HG03108 (cell line): ENCODE measurements around the gene CCSER2.
"Not testable (repeated sequence)": the region's sequence is repeated elsewhere in the genome, so short reads cannot be mapped to it uniquely, and the experiment has no call there.

Experiments
- ATAC-seq: cut with Tn5 transposase; IDR thresholded peaks from one replicate; pipeline ENCODE4 v1.9.1; 2021; ENCODE audit warnings: moderate library complexity; ENCODE audit not compliant: unreplicated experiment

The CCSER2 gene

DNA sequence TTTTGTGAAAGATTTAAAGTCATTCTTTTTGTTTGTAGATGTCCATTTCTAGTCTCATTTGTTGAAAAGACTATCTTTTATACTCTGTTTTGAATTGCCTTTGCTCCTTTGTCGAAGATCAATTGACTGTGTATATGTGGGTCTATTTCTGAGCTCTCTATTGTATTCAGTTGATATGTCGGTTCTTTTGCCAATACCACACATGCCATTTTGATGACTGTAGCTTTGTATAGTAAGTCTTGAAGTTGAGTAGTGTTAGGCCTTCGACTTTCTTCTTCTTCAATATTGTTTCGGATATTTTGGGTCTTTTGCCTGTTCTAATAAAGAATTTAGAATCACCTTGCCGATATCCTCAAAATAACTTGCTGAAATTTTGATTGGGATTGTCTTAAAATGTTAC lies 104.5 kb downstream of the CCSER2 start:
- no peak for ATAC-seq

DNA sequence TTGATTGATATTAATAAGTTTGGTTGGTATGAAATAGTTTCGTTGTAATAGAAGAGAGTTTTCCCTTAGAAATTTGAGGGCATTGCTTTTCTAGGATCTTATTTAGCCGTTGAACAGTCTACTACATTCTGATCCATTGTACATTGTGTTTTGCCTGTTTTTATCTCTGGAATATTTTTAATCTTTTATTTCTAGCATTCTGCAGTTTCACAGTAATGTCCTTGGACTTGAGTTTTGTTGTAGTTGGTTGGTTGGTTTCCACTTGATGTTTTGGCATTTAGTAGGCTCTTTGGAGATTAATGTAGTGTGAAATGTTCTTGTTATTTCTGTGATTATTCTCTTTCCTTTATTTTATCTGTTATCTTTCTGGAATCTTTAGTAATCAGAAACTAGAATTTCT lies 112.4 kb downstream of the CCSER2 start:
- no peak for ATAC-seq

DNA sequence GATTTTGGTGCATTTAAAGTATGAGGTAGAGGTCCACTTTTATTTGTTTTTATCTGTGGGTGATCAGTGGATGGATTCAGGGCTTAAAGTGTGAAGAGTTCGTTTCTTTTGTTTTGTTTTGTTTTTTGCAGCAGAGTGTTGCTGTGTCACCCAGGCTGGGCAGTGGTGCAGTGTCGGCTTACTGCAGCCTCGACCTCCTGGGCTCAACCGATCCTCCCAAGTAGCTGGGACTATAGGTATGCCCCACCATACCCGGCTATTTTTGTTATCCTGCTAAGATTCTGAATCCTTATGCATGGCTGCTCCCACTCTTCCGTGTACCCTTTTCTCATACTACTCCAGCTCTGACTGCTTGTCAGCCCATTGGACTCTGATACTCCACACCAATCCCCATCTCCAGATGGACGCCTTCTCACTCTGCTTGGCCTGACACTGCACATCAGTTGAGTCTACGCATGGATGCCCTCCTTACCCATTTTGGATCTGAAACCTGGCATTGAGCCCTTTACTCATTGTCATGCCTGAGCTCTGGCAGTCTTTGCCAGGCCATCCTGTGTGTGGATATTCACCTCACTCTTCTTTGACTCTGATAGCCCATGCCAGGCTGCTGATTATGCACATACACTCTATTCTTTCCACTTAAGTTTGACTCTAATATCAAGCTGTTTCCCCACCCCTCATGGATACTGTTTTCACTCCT lies 119.5 kb downstream of the CCSER2 start:
- no peak for ATAC-seq

GRCh38 chr10:84449351-84449750 lies 121.0 kb downstream of the CCSER2 start:
- ATAC-seq: not testable (repeated sequence)

- ATAC-seq: no peak
Measured at GRCh38 chr10:84452003-84452402, 123.6 kb downstream of the CCSER2 start.

- no peak for ATAC-seq
Measured at GRCh38 chr10:84453303-84453702, 124.9 kb downstream of the CCSER2 start.

DNA sequence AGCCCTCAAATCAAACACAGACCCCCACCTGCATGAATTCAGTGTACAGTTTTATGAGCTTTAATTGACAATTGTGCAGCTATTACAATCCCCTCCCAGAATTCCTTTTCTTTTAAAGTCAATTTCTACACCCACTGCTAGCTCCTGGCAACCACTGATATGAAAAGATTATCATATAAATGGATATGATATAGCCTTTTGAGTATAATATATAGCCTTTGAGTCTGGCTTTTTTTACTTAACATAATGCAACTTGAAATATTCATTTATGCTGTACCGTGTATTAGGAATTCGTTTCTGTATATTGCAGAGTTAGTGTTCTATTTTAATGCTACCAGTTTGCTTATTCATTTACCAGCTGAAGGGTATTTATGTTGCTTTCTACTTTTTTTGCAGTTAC lies 127.7 kb downstream of the CCSER2 start:
- no peak for ATAC-seq

GRCh38 chr10:84460520-84460919 lies 132.1 kb downstream of the CCSER2 start:
- ATAC-seq: no peak

GRCh38 chr10:84469470-84469869 lies 141.1 kb downstream of the CCSER2 start:
- ATAC-seq: no peak

DNA sequence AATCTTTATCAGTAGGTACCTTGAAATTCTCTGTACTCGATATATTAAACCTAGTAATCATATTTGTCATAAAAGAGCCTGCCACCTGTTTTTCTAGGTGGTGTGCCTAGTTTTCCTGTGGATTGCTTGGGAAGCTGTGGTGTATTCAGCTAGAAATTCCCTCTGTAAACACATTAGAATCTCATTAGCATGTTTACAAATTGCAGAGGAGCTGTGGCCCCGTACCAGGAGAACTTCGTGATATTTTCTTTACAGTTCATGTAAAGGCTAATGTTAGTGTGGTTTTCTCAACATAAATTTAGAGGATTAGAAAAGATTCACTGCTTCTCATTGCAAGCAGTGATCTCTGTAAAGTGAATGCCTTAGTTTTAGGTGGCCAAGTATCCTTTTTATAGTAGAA lies 144.7 kb downstream of the CCSER2 start:
- ATAC-seq: no peak

GRCh38 chr10:84477398-84478128 lies 149.2 kb downstream of the CCSER2 start:
- no peak for ATAC-seq

DNA sequence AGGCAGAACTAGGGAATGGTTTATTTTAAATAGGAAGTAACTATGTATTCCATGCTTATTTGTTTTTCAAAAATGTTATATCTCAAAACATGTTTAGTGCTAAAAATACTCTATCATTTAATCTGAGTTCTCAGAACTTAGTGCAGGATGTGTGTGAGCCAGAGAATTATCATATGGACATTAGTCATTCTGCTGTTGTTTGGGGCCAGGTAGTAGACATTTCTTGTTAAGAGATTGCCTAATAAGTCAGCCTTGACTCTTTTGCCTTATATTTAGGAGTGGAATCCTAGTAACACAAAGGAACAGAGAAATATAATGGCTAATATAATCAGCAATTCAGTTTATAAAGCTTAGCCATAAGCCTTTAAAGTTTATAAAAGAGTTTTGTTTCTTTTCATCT lies 149.8 kb downstream of the CCSER2 start:
- no peak for ATAC-seq

- ATAC-seq: no peak
Measured at GRCh38 chr10:84478679-84479078, 150.3 kb downstream of the CCSER2 start.

- ATAC-seq: no peak
Measured at GRCh38 chr10:84484541-84484940, 156.2 kb downstream of the CCSER2 start.

DNA sequence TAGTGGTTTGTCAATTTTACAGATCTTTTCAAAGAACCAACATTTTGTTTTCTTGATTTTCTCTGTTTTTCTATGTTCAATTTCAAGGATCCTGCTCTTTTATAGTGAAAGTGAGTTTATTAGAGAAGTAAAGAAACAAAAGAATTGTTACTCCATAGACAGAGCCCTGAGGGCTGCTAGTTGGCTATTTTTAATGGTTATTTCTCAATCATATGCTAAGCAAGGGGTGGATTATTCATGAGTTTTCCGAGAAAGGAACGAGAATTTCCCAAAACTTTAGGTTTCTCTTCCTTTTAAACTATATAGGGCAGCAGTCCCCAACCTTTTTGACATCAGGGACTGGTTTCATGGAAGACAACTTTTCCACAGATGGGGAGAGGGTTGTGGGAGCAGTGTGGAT lies 165.0 kb downstream of the CCSER2 start:
- no peak for ATAC-seq

DNA sequence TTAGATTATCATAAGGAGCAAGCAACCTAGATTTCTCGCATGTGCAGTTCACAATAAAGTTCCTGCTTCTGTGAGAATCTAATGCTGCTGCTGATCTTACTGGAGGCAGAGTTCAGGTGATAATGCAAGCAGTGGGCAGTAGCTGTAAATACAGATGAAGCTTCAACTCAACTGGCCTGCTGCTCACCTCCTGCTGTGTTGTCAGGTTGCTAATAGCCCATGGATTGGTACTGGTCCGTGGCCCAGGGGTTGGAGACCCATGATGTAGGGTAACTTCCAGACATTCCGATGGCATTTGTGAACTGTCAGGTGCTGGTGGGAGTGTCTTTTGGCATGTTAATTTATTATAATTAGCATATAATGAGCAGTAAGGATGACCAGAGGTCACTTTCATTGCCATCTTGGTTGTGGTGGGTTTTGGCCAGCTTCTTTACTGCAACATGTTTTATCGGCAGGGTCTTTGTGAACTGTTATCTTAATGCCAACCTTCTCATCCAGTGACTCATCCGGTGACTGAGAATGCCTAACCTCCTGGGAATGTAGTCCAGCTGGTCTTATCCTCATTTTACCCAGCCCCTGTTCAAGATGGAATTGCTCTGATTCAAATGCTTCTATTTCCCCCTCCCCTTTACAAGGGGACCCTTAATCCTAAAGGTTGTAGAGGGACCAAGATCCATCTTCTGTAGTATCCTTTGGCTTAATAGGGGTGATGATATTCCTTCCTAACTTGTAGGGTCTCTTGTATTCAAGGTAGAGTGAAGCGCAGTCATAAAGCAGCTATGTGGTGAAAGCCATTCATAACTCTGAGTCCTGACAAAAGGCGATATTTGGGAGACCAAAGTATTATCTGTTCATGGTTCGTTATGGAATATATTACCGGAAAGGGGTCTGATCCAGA lies 165.8 kb downstream of the CCSER2 start:
- ATAC-seq: no peak

- no peak for ATAC-seq
Measured at GRCh38 chr10:84494849-84495180, 166.4 kb downstream of the CCSER2 start.

GRCh38 chr10:84497978-84498377 lies 169.6 kb downstream of the CCSER2 start:
- ATAC-seq: no peak

DNA sequence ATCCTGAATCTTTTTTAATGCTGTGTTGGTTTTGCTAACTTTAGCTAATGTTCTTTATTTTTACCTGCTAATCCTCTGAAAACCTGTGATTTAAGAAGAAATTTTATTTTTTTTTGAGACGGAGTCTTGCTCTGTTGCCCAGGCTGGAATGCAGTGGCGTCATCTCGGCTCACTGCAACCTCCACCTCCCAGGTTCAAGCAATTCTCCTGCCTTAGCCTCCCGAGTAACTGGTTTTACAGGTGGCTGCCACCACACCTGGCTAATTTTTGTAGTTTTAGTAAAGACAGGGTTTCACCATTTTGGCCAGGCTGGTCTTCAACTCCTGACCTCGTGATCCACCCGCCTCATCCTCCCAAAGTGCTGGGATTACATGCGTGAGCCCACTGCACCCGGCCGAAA lies 170.7 kb downstream of the CCSER2 start:
- ATAC-seq: not testable (repeated sequence)

- ATAC-seq: no peak
Measured at GRCh38 chr10:84499846-84500245, 171.5 kb downstream of the CCSER2 start.

- no peak for ATAC-seq
Measured at GRCh38 chr10:84510121-84510520, 181.7 kb downstream of the CCSER2 start.

DNA sequence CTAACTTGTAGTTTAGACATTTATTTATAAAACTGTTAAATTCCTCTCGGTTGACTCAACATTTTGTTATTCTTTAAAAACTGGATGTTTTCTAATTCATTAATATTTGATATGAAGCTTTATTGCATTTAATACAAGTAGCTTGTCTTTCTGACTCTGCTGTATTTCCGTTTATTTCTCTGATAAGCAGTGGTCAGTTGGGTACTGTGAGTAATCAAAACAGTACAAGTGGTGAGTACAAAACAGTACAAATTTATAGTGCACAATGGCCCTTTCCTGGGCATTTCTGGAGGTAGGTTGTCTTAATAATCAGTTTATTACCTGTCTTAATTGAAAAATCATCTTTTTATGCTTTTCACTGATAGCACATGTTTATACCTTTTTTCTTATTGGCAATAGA lies 182.7 kb downstream of the CCSER2 start:
- ATAC-seq: no peak
